GM19452 (cell line): Measurements from ENCODE around the gene NXF2.
"Not testable (repeated sequence)": the region's sequence is repeated elsewhere in the genome, so short reads cannot be mapped to it uniquely, and the experiment has no call there.

Experiments used
- ATAC-seq: cut with Tn5 transposase; IDR thresholded peaks from one replicate; pipeline ENCODE4 v1.9.1; 2021; ENCODE audit not compliant: unreplicated experiment

The NXF2 gene

GRCh38 chrX:102246893-102247292, at the start of gene NXF2:
Gene NXF2, plus strand, starts transcription at chrX:102247167. Its CDS starts 59,912 bp downstream, at chrX:102307079.
- ATAC-seq: not testable (repeated sequence)

DNA sequence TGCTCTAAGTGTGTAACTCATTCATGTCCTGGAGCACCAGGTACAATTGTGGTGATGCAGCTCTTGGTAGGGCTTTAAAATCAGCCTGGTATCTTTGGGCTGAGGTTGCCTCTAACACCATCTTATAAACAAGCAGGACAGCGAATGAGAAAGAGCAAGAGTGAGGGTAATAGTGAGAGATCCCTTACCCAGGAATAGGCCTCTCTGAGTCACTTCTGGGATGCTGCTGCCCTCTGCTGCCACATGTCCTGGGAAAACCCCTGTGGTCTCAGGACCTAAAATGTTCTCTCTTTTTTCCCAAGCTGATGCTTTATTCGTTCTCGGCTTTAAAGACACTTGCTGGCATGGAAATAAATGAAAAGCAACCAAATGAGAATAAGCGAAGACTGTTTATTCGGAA, 39.0 kb upstream of the NXF2 start:
- ATAC-seq: not testable (repeated sequence)

GRCh38 chrX:102214986-102215385, 32.0 kb upstream of the NXF2 start, which contains the start of gene TCP11X1:
Gene TCP11X1, plus strand, starts transcription at chrX:102215301.
- not testable (repeated sequence) for ATAC-seq

- not testable (repeated sequence) for ATAC-seq
These were observed 30.5 kb upstream of the NXF2 start for GRCh38 chrX:102216497-102216896.

DNA sequence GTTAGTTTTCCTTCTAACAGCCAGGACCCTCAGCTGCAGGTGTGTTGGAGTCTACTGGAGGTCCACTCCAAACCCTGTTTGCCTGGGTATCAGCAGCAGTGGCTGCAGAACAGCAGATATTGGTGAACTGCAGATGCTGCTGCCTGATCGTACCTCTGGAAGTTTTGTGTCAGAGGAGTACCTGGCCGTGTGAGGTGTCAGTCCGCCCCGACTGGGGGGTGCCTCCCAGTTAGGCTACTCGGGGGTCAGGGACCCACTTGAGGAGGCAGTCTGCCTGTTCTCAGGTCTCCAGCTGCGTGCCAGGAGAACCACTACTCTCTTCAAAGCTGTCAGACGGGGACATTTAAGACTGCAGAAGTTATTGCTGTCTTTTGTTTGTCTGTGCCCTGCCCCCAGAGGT, 11.3 kb upstream of the NXF2 start:
- not testable (repeated sequence) for ATAC-seq

DNA sequence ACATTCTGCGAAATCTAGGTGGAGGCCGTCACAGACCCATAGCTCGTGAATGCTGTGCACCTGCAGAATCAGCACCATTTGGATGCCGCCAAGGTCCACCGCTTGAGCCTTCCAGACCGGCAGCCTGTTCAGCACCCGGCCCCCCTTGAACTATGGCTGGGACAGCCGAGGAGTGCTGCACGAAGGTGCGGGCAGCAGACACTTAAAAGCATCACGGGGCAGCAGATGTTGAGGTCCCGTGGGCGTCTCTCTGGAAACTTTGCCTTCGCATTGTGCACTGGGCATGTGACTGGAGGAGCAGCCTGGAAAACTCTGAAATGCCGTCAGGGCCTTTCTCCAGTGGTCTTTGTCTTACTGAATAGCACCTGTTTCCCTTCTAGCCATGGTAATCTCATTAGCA, 6.7 kb upstream of the NXF2 start:
- ATAC-seq: not testable (repeated sequence)

GRCh38 chrX:102272231-102272630, 25.3 kb downstream of the NXF2 start:
- ATAC-seq: not testable (repeated sequence)

GRCh38 chrX:102338162-102338561, 91.2 kb downstream of the NXF2 start:
- no peak for ATAC-seq

- ATAC-seq: no peak
These were observed 92.6 kb downstream of the NXF2 start for GRCh38 chrX:102339312-102340298.

- ATAC-seq: no peak
These were observed 94.9 kb downstream of the NXF2 start for GRCh38 chrX:102341867-102342266.

DNA sequence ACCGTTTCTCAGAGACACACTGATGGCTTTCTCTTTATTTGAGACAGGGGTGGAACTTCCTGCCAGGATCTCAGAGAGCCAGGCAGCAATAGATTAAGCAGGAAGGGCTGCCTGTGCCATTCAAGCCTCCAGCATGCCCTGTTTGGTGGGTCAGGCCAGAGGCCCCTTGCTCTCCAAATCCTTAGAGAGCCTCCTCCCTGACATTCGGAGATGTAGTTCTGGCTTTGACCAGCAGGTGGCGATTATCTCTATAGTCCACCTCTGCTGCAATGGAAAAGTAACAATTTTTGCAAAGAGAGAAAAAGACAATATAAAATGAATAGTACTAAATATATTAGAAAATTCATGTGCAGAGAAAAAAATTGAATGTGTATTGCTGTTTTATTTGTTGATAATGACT, 98.9 kb downstream of the NXF2 start:
- no peak for ATAC-seq
